GM06990 (cell line): ENCODE results near the gene CCDC81.

Source experiments
- DNase-seq: peaks from one replicate; pipeline ENCODE4 v3.0.0-alpha.2; 2011; ENCODE audit not compliant: insufficient read length; ENCODE audit errors: extremely low read depth
- H3K27me3 ChIP-seq: replicated peaks from 2 replicates; pipeline ENCODE4 v1.6.0; 2011; ENCODE audit warnings: low read length; ENCODE audit not compliant: control insufficient read depth, insufficient read depth
- H3K36me3 ChIP-seq: 2 replicates; pipeline ENCODE4 v1.5.1; 2011; ENCODE audit warnings: low read length; ENCODE audit not compliant: control insufficient read depth, insufficient read depth
- H3K4me3 ChIP-seq: replicated peaks from 2 replicates; pipeline ENCODE4 v1.5.1; 2011; ENCODE audit warnings: low read depth, mild to moderate bottlenecking, control low read depth, low read length
- CTCF ChIP-seq: IDR thresholded peaks from 2 replicates; pipeline ENCODE4 v1.5.1; 2011; ENCODE audit warnings: low read length, control low read depth, mild to moderate bottlenecking, inconsistent platforms; ENCODE audit not compliant: insufficient read depth, poor library complexity, severe bottlenecking

Gene CCDC81

GRCh38 chr11:86377972-86378371 is 3.3 kb downstream of the CCDC81 start:
- no peak for DNase-seq
- H3K36me3 ChIP-seq, result no peaks in the 10 kb centered on the region
- no peak for TF ChIP-seq CTCF
- H3K27me3 ChIP-seq, result no peaks in the 10 kb centered on the region
- H3K4me3 ChIP-seq, result no peak overlapping the region

GRCh38 chr11:86380295-86381059 is 5.8 kb downstream of the CCDC81 start:
- no peaks in the 10 kb centered on the region for H3K27me3 ChIP-seq
- no peak for DNase-seq
- H3K36me3 ChIP-seq, result no peaks in the 10 kb centered on the region
- TF ChIP-seq CTCF, result no peak
- H3K4me3 ChIP-seq, result no peak overlapping the region

- DNase-seq, result no peak
- Histone ChIP-seq H3K4me3 (no peak overlapping the region), H3K36me3 (no peaks in the 10 kb centered on the region), H3K27me3 (no peaks in the 10 kb centered on the region)
- no peak for TF ChIP-seq CTCF
Observed at GRCh38 chr11:86383041-86383955, 8.6 kb downstream of the CCDC81 start.

- Histone ChIP-seq H3K36me3 (no peaks in the 10 kb centered on the region), H3K4me3 (no peak overlapping the region), H3K27me3 (no peaks in the 10 kb centered on the region)
- no peak for TF ChIP-seq CTCF
- no peak for DNase-seq
Observed at GRCh38 chr11:86386283-86386682, 11.6 kb downstream of the CCDC81 start.

GRCh38 chr11:86386746-86387145 is 12.1 kb downstream of the CCDC81 start:
- TF ChIP-seq CTCF, result no peak
- H3K36me3 ChIP-seq, result no peaks in the 10 kb centered on the region
- H3K4me3 ChIP-seq, result no peak overlapping the region
- DNase-seq, result no peak
- no peaks in the 10 kb centered on the region for H3K27me3 ChIP-seq
